Measurements from ENCODE around the gene ARPC2.

Gene ARPC2

GRCh38 chr2:218290316-218291261 lies 73.6 kb downstream of the ARPC2 start:
- DNase-seq (ENCODE audit: low spot score) = peak; percentile 16

- no peak for DNase-seq (ENCODE audit: low spot score)
These were observed 74.5 kb downstream of the ARPC2 start for GRCh38 chr2:218291318-218292047.

- DNase-seq (ENCODE audit: low spot score) = no peak
These were observed 75.3 kb downstream of the ARPC2 start, which contains the start of gene TMBIM1 for GRCh38 chr2:218292048-218293014. TSS of gene TMBIM1 (minus strand) at chr2:218292503. CDS start at chr2:218282141, 10,362 bp downstream.

GRCh38 chr2:218293715-218294429 lies 76.9 kb downstream of the ARPC2 start:
- DNase-seq (ENCODE audit: low spot score) = no peak

- no peak for DNase-seq (ENCODE audit: low spot score)
These were observed 77.5 kb downstream of the ARPC2 start for GRCh38 chr2:218294430-218295022.

- no peak for DNase-seq (ENCODE audit: low spot score)
These were observed 78.0 kb downstream of the ARPC2 start for GRCh38 chr2:218295029-218295428.

- no peak for DNase-seq (ENCODE audit: low spot score)
These were observed 79.2 kb downstream of the ARPC2 start for GRCh38 chr2:218296200-218296599.

- DNase-seq (ENCODE audit: low spot score) = no peak
These were observed 79.9 kb downstream of the ARPC2 start for GRCh38 chr2:218296847-218297246.

GRCh38 chr2:218298314-218298875 lies 81.4 kb downstream of the ARPC2 start:
- DNase-seq (ENCODE audit: low spot score) = no peak

- DNase-seq (ENCODE audit: low spot score) = no peak
These were observed 83.2 kb downstream of the ARPC2 start for GRCh38 chr2:218300141-218300540.

GRCh38 chr2:218301176-218301819 lies 84.3 kb downstream of the ARPC2 start:
- peak; percentile 89 for DNase-seq (ENCODE audit: low spot score)
